Uterus (tissue), 4 donors: ENCODE measurements around the gene CRYL1. TPM values are rescaled to one million over a fixed set of nuclear protein-coding genes. Genes with fewer than 3 reads are reported as not detected.

Experiments
- DNase-seq, 2 donors: peaks; one replicate each; pipeline ENCODE4 v3.0.0-alpha.2; 2019 to 2020
- H3K27ac ChIP-seq, 2 donors: fragments of 200-600 bp; sonication (generic); 1 replicate in 1 of 2; 2 replicates in 1 of 2; pipeline ENCODE4 v1.5.1; 2016 to 2018
- H3K27me3 ChIP-seq, 2 donors: fragments of 200-600 bp; sonication (generic); one replicate each; pipeline ENCODE4 v1.5.1; 2018 to 2019; ENCODE audit warnings: control low read depth in 1 of 2
- H3K36me3 ChIP-seq, 2 donors: fragments of 200-600 bp; sonication (generic); one replicate each; pipeline ENCODE4 v1.5.1; 2019; ENCODE audit warnings: control low read depth in 1 of 2
- H3K4me1 ChIP-seq, 2 donors: fragments of 200-600 bp; sonication (generic); one replicate each; pipeline ENCODE4 v1.5.1; 2018 to 2019; ENCODE audit warnings: control low read depth in 1 of 2
- H3K4me3 ChIP-seq, 2 donors: fragments of 200-600 bp; sonication (generic); 1 replicate in 1 of 2; 2 replicates in 1 of 2; pipeline ENCODE4 v1.5.1; 2018 to 2019; ENCODE audit warnings: mild to moderate bottlenecking in 1 of 2
- H3K9me3 ChIP-seq, 2 donors: fragments of 200-600 bp; sonication (generic); one replicate each; pipeline ENCODE4 v1.5.1; 2019; ENCODE audit warnings: control low read depth in 1 of 2
- CTCF ChIP-seq, 4 experiments: fragments of 200-600 bp in 2 of 4; fragments of 450-650 bp in 2 of 4; sonication (generic) in 2 of 4; IDR thresholded peaks; one replicate each; pipeline ENCODE4 v1.5.1; 2016 to 2019; ENCODE audit warnings: antibody characterized with exemption in 4 of 4, mild to moderate bottlenecking in 2 of 4, moderate library complexity in 1 of 4
- POLR2A ChIP-seq, 2 donors: fragments of 450-650 bp; IDR thresholded peaks; one replicate each; pipeline ENCODE4 v1.6.1; 2016; ENCODE audit warnings: antibody characterized with exemption in 2 of 2, mild to moderate bottlenecking in 1 of 2, moderate library complexity in 1 of 2
- intact Hi-C: fragments of 100-400 bp; cut with DNase I; formaldehyde crosslinking; loops from one replicate; pipeline ENCODE4 v1.15.1; 2023; ENCODE audit warnings: low total_unique reads
- total RNA-seq, 4 donors: library from RNA; depleted of rRNA in 3 of 4; stranded (reverse); fragments of >200 nt in 3 of 4; gene quantifications; one replicate each; pipeline versions ENCODE4 v1.1.0 to v1.2.4, GENCODE V29; 2014 to 2023
- donor health status: DM: yes; HTN: yes; CAD: no.

Gene CRYL1
- total RNA-seq, 4 donors from 2014 or later: 35.6 to 90.4 (median 50.7) TPM

- Histone ChIP-seq H3K36me3 (no peaks in the 10 kb centered on the region), H3K4me3 (no peak overlapping the region), H3K27ac (no peak overlapping the region), H3K9me3 (no peaks in the 10 kb centered on the region), H3K27me3 (no peaks in the 10 kb centered on the region), H3K4me1 (no peaks in the 10 kb centered on the region)
- intact Hi-C loops: no loop called here
- TF ChIP-seq CTCF (IDR thresholded peaks at IDR 0.05): no peak
- TF ChIP-seq POLR2A (IDR thresholded peaks at IDR 0.05): no peak
- no peak for DNase-seq
Observed at GRCh38 chr13:20411638-20412342, 113.9 kb downstream of the CRYL1 start.

- H3K36me3 ChIP-seq: no peaks in the 10 kb centered on the region
- no peak for DNase-seq
- no peak overlapping the region for H3K27ac ChIP-seq
- no peaks in the 10 kb centered on the region for H3K4me1 ChIP-seq
- intact Hi-C loops: no loop called here
- no peaks in the 10 kb centered on the region for H3K27me3 ChIP-seq
- no peaks in the 10 kb centered on the region for H3K9me3 ChIP-seq
- H3K4me3 ChIP-seq: no peak overlapping the region
- TF ChIP-seq POLR2A (IDR thresholded peaks at IDR 0.05) (no peak), CTCF (IDR thresholded peaks at IDR 0.05) (no peak)
Observed at GRCh38 chr13:20410726-20411125, 114.9 kb downstream of the CRYL1 start.

GRCh38 chr13:20408181-20408580 is 117.5 kb downstream of the CRYL1 start:
- H3K4me3 ChIP-seq: no peak overlapping the region
- no peaks in the 10 kb centered on the region for H3K36me3 ChIP-seq
- no peak for DNase-seq
- no peaks in the 10 kb centered on the region for H3K4me1 ChIP-seq
- H3K9me3 ChIP-seq: no peaks in the 10 kb centered on the region
- intact Hi-C loops: no loop called here
- no peaks in the 10 kb centered on the region for H3K27me3 ChIP-seq
- no peak overlapping the region for H3K27ac ChIP-seq
- TF ChIP-seq CTCF (IDR thresholded peaks at IDR 0.05): no peak

GRCh38 chr13:20407759-20408158 is 117.9 kb downstream of the CRYL1 start:
- Histone ChIP-seq H3K9me3 (no peaks in the 10 kb centered on the region), H3K36me3 (no peaks in the 10 kb centered on the region), H3K4me3 (no peak overlapping the region), H3K27ac (no peak overlapping the region), H3K27me3 (no peaks in the 10 kb centered on the region), H3K4me1 (no peaks in the 10 kb centered on the region)
- no peak for DNase-seq
- TF ChIP-seq POLR2A (IDR thresholded peaks at IDR 0.05) (no peak), CTCF (IDR thresholded peaks at IDR 0.05) (no peak)
- intact Hi-C loops: no loop called here

GRCh38 chr13:20405691-20406090 is 120.0 kb downstream of the CRYL1 start:
- TF ChIP-seq POLR2A (IDR thresholded peaks at IDR 0.05): no peak
- TF ChIP-seq CTCF (IDR thresholded peaks at IDR 0.05): no peak
- DNase-seq: no peak
- Histone ChIP-seq H3K4me1 (no peaks in the 10 kb centered on the region), H3K9me3 (no peaks in the 10 kb centered on the region), H3K27me3 (no peaks in the 10 kb centered on the region), H3K4me3 (no peak overlapping the region), H3K36me3 (no peaks in the 10 kb centered on the region), H3K27ac (no peak overlapping the region)
- intact Hi-C loops: no loop called here
